Thyroid gland (tissue), 4 donors: Measurements from ENCODE around the gene ZNF644. TPM values are rescaled to one million over a fixed set of nuclear protein-coding genes. Genes with fewer than 3 reads are reported as not detected.
"Not testable (repeated sequence)": the region's sequence is repeated elsewhere in the genome, so short reads cannot be mapped to it uniquely, and the experiment has no call there.

Experiments
- DNase-seq, 2 donors: peaks; one replicate each; pipeline ENCODE4 v3.0.0-alpha.2; 2019
- H3K27ac ChIP-seq, 3 donors: fragments of 200-600 bp; sonication (generic); 1 replicate in 2 of 3; 2 replicates in 1 of 3; pipeline ENCODE4 v1.5.1; 2016 to 2019; ENCODE audit warnings: mild to moderate bottlenecking in 1 of 3, moderate library complexity in 1 of 3
- H3K27me3 ChIP-seq: fragments of 200-600 bp; sonication (generic); one replicate; pipeline ENCODE4 v1.5.1; 2019
- H3K36me3 ChIP-seq, 2 donors: fragments of 200-600 bp; sonication (generic); one replicate each; pipeline ENCODE4 v1.5.1; 2016 to 2019
- H3K4me1 ChIP-seq, 2 donors: fragments of 200-600 bp; sonication (generic); one replicate each; pipeline ENCODE4 v1.5.1; 2017 to 2019
- H3K4me3 ChIP-seq, 3 donors: fragments of 200-600 bp; sonication (generic); replicated peaks in 1 of 3; 1 replicate in 2 of 3; 2 replicates in 1 of 3; pipeline ENCODE4 v1.5.1; 2016; ENCODE audit warnings: mild to moderate bottlenecking in 1 of 3
- H3K9me3 ChIP-seq: fragments of 200-600 bp; sonication (generic); one replicate; pipeline ENCODE4 v1.5.1; 2017
- CTCF ChIP-seq, 6 experiments: fragments of 200-600 bp in 3 of 6; fragments of 450-650 bp in 3 of 6; sonication (generic) in 3 of 6; IDR thresholded peaks; one replicate each; pipeline ENCODE4 v1.5.1; 2016 to 2019; ENCODE audit warnings: antibody characterized with exemption in 6 of 6, mild to moderate bottlenecking in 2 of 6, inconsistent platforms in 1 of 6, moderate library complexity in 1 of 6
- POLR2A ChIP-seq, 2 donors: fragments of 450-650 bp; IDR thresholded peaks; one replicate each; pipeline ENCODE4 v1.6.1; 2017; ENCODE audit warnings: antibody characterized with exemption in 2 of 2, mild to moderate bottlenecking in 2 of 2, moderate library complexity in 1 of 2
- WGBS, 2 donors: methylation state at CpG; one replicate each; pipeline ENCODE4 v1.1.5; 2017; 5-methylcytosine and 5-hydroxymethylcytosine counted together
- intact Hi-C: fragments of 100-400 bp; cut with DNase I; formaldehyde crosslinking; loops from one replicate; pipeline ENCODE4 v1.15.1; 2023
- total RNA-seq, 4 donors: library from RNA; depleted of rRNA; stranded (reverse); fragments of >200 nt; gene quantifications; one replicate each; pipeline ENCODE4 v1.2.3, GENCODE V29; 2016

The ZNF644 gene
- total RNA-seq, 4 donors from 2014 or later: 70.2 to 105 (median 82.4) TPM

GRCh38 chr1:90919190-90919719 lies 102.6 kb downstream of the ZNF644 start:
- WGBS, 2 donors: 95 to 100% methylated on average over 1 of the region's 1 CpG
- intact Hi-C loops: no loop called here
- H3K27ac ChIP-seq: no peak overlapping the region
- H3K27me3 ChIP-seq: no peaks in the 10 kb centered on the region
- H3K4me3 ChIP-seq: no peak overlapping the region
- peaks cover 6 to 24% of the 10 kb centered on the region in 2 donors for H3K4me1 ChIP-seq
- no peaks in the 10 kb centered on the region for H3K36me3 ChIP-seq
- H3K9me3 ChIP-seq: no peaks in the 10 kb centered on the region
- no peak for TF ChIP-seq CTCF (IDR thresholded peaks at IDR 0.05)
- TF ChIP-seq POLR2A (IDR thresholded peaks at IDR 0.05): no peak
- no peak for DNase-seq

- no peak for TF ChIP-seq POLR2A (IDR thresholded peaks at IDR 0.05)
- TF ChIP-seq CTCF (IDR thresholded peaks at IDR 0.05): no peak
- 87 to 91% methylated on average over 1 of the region's 1 CpG for WGBS, 2 donors
- no peaks in the 10 kb centered on the region for H3K9me3 ChIP-seq
- no peaks in the 10 kb centered on the region for H3K36me3 ChIP-seq
- intact Hi-C loops: no loop called here
- H3K27me3 ChIP-seq: no peaks in the 10 kb centered on the region
- DNase-seq: no peak
- no peak overlapping the region for H3K4me3 ChIP-seq
- no peak overlapping the region for H3K27ac ChIP-seq
- H3K4me1 ChIP-seq: no peaks in the 10 kb centered on the region
These were observed 110.5 kb downstream of the ZNF644 start for GRCh38 chr1:90911353-90911752.

GRCh38 chr1:90902672-90903071 lies 119.2 kb downstream of the ZNF644 start:
- intact Hi-C loops: no loop called here
- TF ChIP-seq CTCF (IDR thresholded peaks at IDR 0.05) (no peak), POLR2A (IDR thresholded peaks at IDR 0.05) (no peak)

GRCh38 chr1:90899263-90899662 lies 122.6 kb downstream of the ZNF644 start:
- H3K9me3 ChIP-seq: no peaks in the 10 kb centered on the region
- 97 to 98% methylated on average over 3 of the region's 3 CpGs for WGBS, 2 donors
- no peak for TF ChIP-seq POLR2A (IDR thresholded peaks at IDR 0.05)
- TF ChIP-seq CTCF (IDR thresholded peaks at IDR 0.05): no peak
- H3K27ac ChIP-seq: no peak overlapping the region
- no peak for DNase-seq
- H3K36me3 ChIP-seq: no peaks in the 10 kb centered on the region
- intact Hi-C loops: no loop called here
- H3K4me3 ChIP-seq: no peak overlapping the region
- no peaks in the 10 kb centered on the region for H3K27me3 ChIP-seq
- H3K4me1 ChIP-seq: no peaks in the 10 kb centered on the region

More at GRCh38 chr1:90902672-90903071, 119.2 kb downstream of the ZNF644 start:
- Histone ChIP-seq H3K27me3 (no peaks in the 10 kb centered on the region), H3K4me3 (no peak overlapping the region), H3K4me1 (no peaks in the 10 kb centered on the region), H3K9me3 (no peaks in the 10 kb centered on the region), H3K27ac (no peak overlapping the region), H3K36me3 (no peaks in the 10 kb centered on the region)
- no peak for DNase-seq

- DNase-seq, intact Hi-C loops, H3K27ac ChIP-seq, H3K36me3 ChIP-seq, H3K9me3 ChIP-seq, H3K4me3 ChIP-seq, H3K27me3 ChIP-seq, H3K4me1 ChIP-seq: not testable (repeated sequence)
- 96% methylated on average over 36 to 38 of the region's 38 CpGs for WGBS, 2 donors
These were observed 128.2 kb downstream of the ZNF644 start for GRCh38 chr1:90893679-90894078.

- H3K9me3 ChIP-seq, H3K36me3 ChIP-seq, H3K27ac ChIP-seq, intact Hi-C loops, H3K4me1 ChIP-seq, H3K4me3 ChIP-seq, DNase-seq, H3K27me3 ChIP-seq: not testable (repeated sequence)
- WGBS, 2 donors: 93 to 94% methylated on average over 1 of the region's 1 CpG
These were observed 129.0 kb downstream of the ZNF644 start for GRCh38 chr1:90892884-90893283.

- intact Hi-C loops, DNase-seq: not testable (repeated sequence)
- 97% methylated on average over 13 to 16 of the region's 20 CpGs for WGBS, 2 donors
These were observed 129.6 kb downstream of the ZNF644 start for GRCh38 chr1:90892196-90892595.

GRCh38 chr1:90891756-90892155 lies 130.1 kb downstream of the ZNF644 start:
- intact Hi-C loops, H3K9me3 ChIP-seq, H3K36me3 ChIP-seq, H3K4me1 ChIP-seq, H3K27me3 ChIP-seq, H3K27ac ChIP-seq, H3K4me3 ChIP-seq, DNase-seq: not testable (repeated sequence)
- 98% methylated on average over 8 of the region's 28 CpGs; no CpG with 5 or more reads in 1 of the 2 donors for WGBS, 2 donors

More at GRCh38 chr1:90892196-90892595, 129.6 kb downstream of the ZNF644 start:
- H3K9me3 ChIP-seq, H3K4me1 ChIP-seq, H3K36me3 ChIP-seq, H3K27me3 ChIP-seq, H3K27ac ChIP-seq, H3K4me3 ChIP-seq: not testable (repeated sequence)
